GM23338 (cell line): ENCODE data around the gene GNAI1. TPM values are rescaled to one million over a fixed set of nuclear protein-coding genes. Genes with fewer than 3 reads are reported as not detected.

ENCODE experiments used
- ATAC-seq: fragments of 200-7000 bp; cut with Tn5 transposase; 3 replicates; pipeline ENCODE4 v1.9.1; 2020
- DNase-seq: peaks from one replicate; pipeline ENCODE4 v3.0.0-alpha.2; 2015; ENCODE audit warnings: low spot score
- H2AFZ ChIP-seq: fragments of 200-600 bp; sonication (generic); 2 replicates; pipeline ENCODE4 v1.8.0; 2016; ENCODE audit warnings: antibody characterized with exemption, mild to moderate bottlenecking, moderate library complexity
- H3F3A ChIP-seq: fragments of 200-600 bp; sonication (generic); replicated peaks from 2 replicates; pipeline ENCODE4 v1.8.0; 2017; ENCODE audit warnings: antibody characterized with exemption, mixed run types, low read depth
- H3K27ac ChIP-seq: fragments of 200-600 bp; sonication (generic); 2 replicates; pipeline ENCODE4 v1.6.1; 2016; ENCODE audit warnings: low read depth
- H3K27me3 ChIP-seq: fragments of 200-600 bp; sonication (generic); 2 replicates; pipeline ENCODE4 v1.8.0; 2016; ENCODE audit warnings: mild to moderate bottlenecking, mixed run types, moderate library complexity; ENCODE audit not compliant: insufficient read depth
- H3K36me3 ChIP-seq: fragments of 200-600 bp; sonication (generic); 2 replicates; pipeline ENCODE4 v1.8.0; 2016; ENCODE audit warnings: mild to moderate bottlenecking; ENCODE audit not compliant: insufficient read depth
- H3K4me1 ChIP-seq: fragments of 200-600 bp; sonication (generic); 2 replicates; pipeline ENCODE4 v1.8.0; 2016; ENCODE audit warnings: mild to moderate bottlenecking, moderate library complexity; ENCODE audit not compliant: insufficient read depth
- H3K4me2 ChIP-seq: fragments of 200-600 bp; sonication (generic); 2 replicates; pipeline ENCODE4 v1.7.1; 2017; ENCODE audit warnings: mixed run types
- H3K4me3 ChIP-seq: fragments of 200-600 bp; sonication (generic); 2 replicates; pipeline ENCODE4 v1.6.1; 2016; ENCODE audit warnings: mixed run types
- H3K79me2 ChIP-seq: fragments of 200-600 bp; sonication (generic); replicated peaks from 2 replicates; pipeline ENCODE4 v1.8.0; 2017; ENCODE audit warnings: mild to moderate bottlenecking; ENCODE audit not compliant: insufficient read depth
- H3K9me2 ChIP-seq: fragments of 200-600 bp; sonication (generic); 2 replicates; pipeline ENCODE4 v1.8.0; 2017; ENCODE audit not compliant: insufficient read depth
- H4K20me1 ChIP-seq: fragments of 200-600 bp; sonication (generic); replicated peaks from 2 replicates; pipeline ENCODE4 v1.8.0; 2017; ENCODE audit warnings: mild to moderate bottlenecking; ENCODE audit not compliant: insufficient read depth
- H3K27ac Mint-ChIP-seq: 2 replicates; pipeline ENCODE4 v1.8.0; 2020; ENCODE audit warnings: inconsistent platforms, mild to moderate bottlenecking, moderate library complexity, mixed read lengths
- H3K27me3 Mint-ChIP-seq: 3 replicates; pipeline ENCODE4 v1.8.0; 2022; ENCODE audit warnings: low read depth, mild to moderate bottlenecking, moderate library complexity, mixed read lengths, inconsistent platforms; ENCODE audit not compliant: insufficient read depth, poor library complexity
- H3K36me3 Mint-ChIP-seq: 3 replicates; pipeline ENCODE4 v1.8.0; 2021; ENCODE audit warnings: low read depth, mild to moderate bottlenecking, inconsistent platforms, moderate library complexity, mixed read lengths
- H3K4me1 Mint-ChIP-seq: 3 replicates; pipeline ENCODE4 v1.8.0; 2020; ENCODE audit warnings: mild to moderate bottlenecking, inconsistent platforms, mixed read lengths
- H3K4me3 Mint-ChIP-seq: 3 replicates; pipeline ENCODE4 v1.8.0; 2021; ENCODE audit warnings: moderate library complexity, mild to moderate bottlenecking, inconsistent platforms, mixed read lengths
- H3K9me3 Mint-ChIP-seq: 3 replicates; pipeline ENCODE4 v1.8.0; 2020; ENCODE audit warnings: moderate library complexity, mild to moderate bottlenecking, inconsistent platforms, mixed read lengths
- CREB1 ChIP-seq: fragments of 250-450 bp; sonication (Bioruptor Pico); IDR thresholded peaks from 2 replicates; pipeline ENCODE4 v1.5.0; 2020; ENCODE audit warnings: low read depth, mild to moderate bottlenecking, moderate library complexity
- EZH2 ChIP-seq: fragments of 200-600 bp; sonication (generic); IDR thresholded peaks from one replicate; pipeline ENCODE4 v1.8.0; 2017; ENCODE audit warnings: antibody characterized with exemption, mild to moderate bottlenecking, low read depth; ENCODE audit not compliant: unreplicated experiment
- EZH2phosphoT487 ChIP-seq: fragments of 200-600 bp; sonication (generic); IDR thresholded peaks from one replicate; pipeline ENCODE4 v1.8.1; 2018; ENCODE audit warnings: antibody characterized with exemption; ENCODE audit not compliant: unreplicated experiment
- JUNB ChIP-seq: IDR thresholded peaks from one replicate; pipeline ENCODE4 v1.6.1; 2016; ENCODE audit warnings: antibody characterized with exemption; ENCODE audit not compliant: unreplicated experiment
- NANOG ChIP-seq: IDR thresholded peaks from 2 replicates; pipeline ENCODE4 v1.6.1; 2016; ENCODE audit warnings: antibody characterized with exemption, borderline replicate concordance
- POLR2AphosphoS5 ChIP-seq: IDR thresholded peaks from 2 replicates; pipeline ENCODE4 v1.6.1; 2016; ENCODE audit warnings: antibody characterized with exemption, low read depth
- STAT1 ChIP-seq: IDR thresholded peaks from one replicate; pipeline ENCODE4 v1.6.1; 2016; ENCODE audit warnings: antibody characterized with exemption; ENCODE audit not compliant: unreplicated experiment
- ZNF114 ChIP-seq: fragments of 250-450 bp; sonication (Bioruptor Pico); IDR thresholded peaks from 2 replicates; pipeline ENCODE4 v1.5.0; 2020; ENCODE audit warnings: mild to moderate bottlenecking, moderate library complexity
- ZNF331 ChIP-seq: fragments of 250-450 bp; sonication (Bioruptor Pico); IDR thresholded peaks from 2 replicates; pipeline ENCODE4 v1.5.0; 2020; ENCODE audit warnings: low read depth, mild to moderate bottlenecking, moderate library complexity
- polyA plus RNA-seq: library from polyadenylated mRNA; unstranded; fragments of >200 nt; fragmentation: Nextera tagmentation; extraction: Ambion mirVana; gene quantifications from 2 replicates; pipeline ENCODE4 v1.2.1, GENCODE V29; 2016
- total RNA-seq: library from RNA; depleted of rRNA; stranded (reverse); fragments of >200 nt; shearing (Covaris generic); gene quantifications from 2 replicates; pipeline ENCODE4 v1.2.3, GENCODE V29; 2014
- TF ChIP-seq, protein P1 (sequence below): IDR thresholded peaks from one replicate; pipeline ENCODE4 v1.6.1; 2018; ENCODE audit warnings: antibody characterized with exemption; ENCODE audit not compliant: unreplicated experiment
- TF ChIP-seq, protein P2 (sequence below): fragments of 250-450 bp; sonication (Bioruptor Pico); IDR thresholded peaks from 2 replicates; pipeline ENCODE4 v1.5.0; 2020; ENCODE audit warnings: mild to moderate bottlenecking, moderate library complexity
- TF ChIP-seq, protein P3 (sequence below): IDR thresholded peaks from 2 replicates; pipeline ENCODE4 v1.6.1; 2016; ENCODE audit warnings: antibody characterized with exemption
- TF ChIP-seq, protein P4 (sequence below), 2 experiments: fragments of 200-600 bp in 1 of 2; sonication (generic) in 1 of 2; conservative IDR thresholded peaks; 2 replicates each; pipeline versions ENCODE4 v1.5.1 to v1.6.1; 2016 to 2017; ENCODE audit warnings: antibody characterized with exemption in 2 of 2, low read depth in 2 of 2, mild to moderate bottlenecking in 2 of 2, moderate library complexity in 1 of 2

GNAI1 gene
- total and polyA plus RNA-seq, 2 experiments from 2014 or later = 31.3 to 36.9 TPM

DNA sequence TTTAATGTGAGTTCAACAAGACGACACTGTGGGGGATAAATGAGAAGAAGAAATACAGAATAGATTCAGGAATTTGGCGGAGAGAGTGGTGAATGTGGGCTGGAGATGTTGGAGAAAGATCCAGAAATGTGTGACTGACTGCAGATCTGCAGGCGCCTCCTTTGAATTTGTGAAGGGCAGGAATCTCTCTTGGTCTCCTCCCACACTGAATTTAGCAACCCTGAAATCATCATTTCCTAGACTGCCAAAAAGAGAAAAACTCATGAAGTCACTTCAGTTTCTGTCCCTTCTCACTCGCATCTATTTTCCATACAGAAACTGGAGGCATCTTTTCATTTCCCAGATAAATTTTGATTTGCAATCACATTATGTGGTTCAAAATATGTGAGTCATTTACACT is 128.7 kb downstream of the GNAI1 start:
- Histone ChIP-seq H3K9me2 (no peaks in the 10 kb centered on the region), H3K36me3 (no peaks in the 10 kb centered on the region), H3F3A (no peaks in the 10 kb centered on the region), H3K79me2 (no peaks in the 10 kb centered on the region), H3K4me3 (no peak overlapping the region), H3K27ac (no peak overlapping the region), H3K4me2 (no peak overlapping the region), H3K27me3 (no peaks in the 10 kb centered on the region), H4K20me1 (no peaks in the 10 kb centered on the region), H3K4me1 (peaks cover 2% of the 10 kb centered on the region; the same call in 1 of the 2 replicates), H2AFZ (no peak overlapping the region)
- H3K36me3 Mint-ChIP-seq = no peaks in the 10 kb centered on the region
- ATAC-seq (no peak), DNase-seq (peak; percentile 4)
- H3K4me1 Mint-ChIP-seq = peaks cover 10% of the 10 kb centered on the region; the same call in 2 of the 3 replicates
- no peak overlapping the region for H3K4me3 Mint-ChIP-seq
- H3K9me3 Mint-ChIP-seq = no peaks in the 10 kb centered on the region
- H3K27me3 Mint-ChIP-seq = peaks cover 1% of the 10 kb centered on the region
- H3K27ac Mint-ChIP-seq = no peak overlapping the region
- TF ChIP-seq JUNB = no peak
- TF ChIP-seq, protein P1, sequence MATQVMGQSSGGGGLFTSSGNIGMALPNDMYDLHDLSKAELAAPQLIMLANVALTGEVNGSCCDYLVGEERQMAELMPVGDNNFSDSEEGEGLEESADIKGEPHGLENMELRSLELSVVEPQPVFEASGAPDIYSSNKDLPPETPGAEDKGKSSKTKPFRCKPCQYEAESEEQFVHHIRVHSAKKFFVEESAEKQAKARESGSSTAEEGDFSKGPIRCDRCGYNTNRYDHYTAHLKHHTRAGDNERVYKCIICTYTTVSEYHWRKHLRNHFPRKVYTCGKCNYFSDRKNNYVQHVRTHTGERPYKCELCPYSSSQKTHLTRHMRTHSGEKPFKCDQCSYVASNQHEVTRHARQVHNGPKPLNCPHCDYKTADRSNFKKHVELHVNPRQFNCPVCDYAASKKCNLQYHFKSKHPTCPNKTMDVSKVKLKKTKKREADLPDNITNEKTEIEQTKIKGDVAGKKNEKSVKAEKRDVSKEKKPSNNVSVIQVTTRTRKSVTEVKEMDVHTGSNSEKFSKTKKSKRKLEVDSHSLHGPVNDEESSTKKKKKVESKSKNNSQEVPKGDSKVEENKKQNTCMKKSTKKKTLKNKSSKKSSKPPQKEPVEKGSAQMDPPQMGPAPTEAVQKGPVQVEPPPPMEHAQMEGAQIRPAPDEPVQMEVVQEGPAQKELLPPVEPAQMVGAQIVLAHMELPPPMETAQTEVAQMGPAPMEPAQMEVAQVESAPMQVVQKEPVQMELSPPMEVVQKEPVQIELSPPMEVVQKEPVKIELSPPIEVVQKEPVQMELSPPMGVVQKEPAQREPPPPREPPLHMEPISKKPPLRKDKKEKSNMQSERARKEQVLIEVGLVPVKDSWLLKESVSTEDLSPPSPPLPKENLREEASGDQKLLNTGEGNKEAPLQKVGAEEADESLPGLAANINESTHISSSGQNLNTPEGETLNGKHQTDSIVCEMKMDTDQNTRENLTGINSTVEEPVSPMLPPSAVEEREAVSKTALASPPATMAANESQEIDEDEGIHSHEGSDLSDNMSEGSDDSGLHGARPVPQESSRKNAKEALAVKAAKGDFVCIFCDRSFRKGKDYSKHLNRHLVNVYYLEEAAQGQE = no peak
- TF ChIP-seq EZH2phosphoT487 = no peak
- TF ChIP-seq, protein P2, sequence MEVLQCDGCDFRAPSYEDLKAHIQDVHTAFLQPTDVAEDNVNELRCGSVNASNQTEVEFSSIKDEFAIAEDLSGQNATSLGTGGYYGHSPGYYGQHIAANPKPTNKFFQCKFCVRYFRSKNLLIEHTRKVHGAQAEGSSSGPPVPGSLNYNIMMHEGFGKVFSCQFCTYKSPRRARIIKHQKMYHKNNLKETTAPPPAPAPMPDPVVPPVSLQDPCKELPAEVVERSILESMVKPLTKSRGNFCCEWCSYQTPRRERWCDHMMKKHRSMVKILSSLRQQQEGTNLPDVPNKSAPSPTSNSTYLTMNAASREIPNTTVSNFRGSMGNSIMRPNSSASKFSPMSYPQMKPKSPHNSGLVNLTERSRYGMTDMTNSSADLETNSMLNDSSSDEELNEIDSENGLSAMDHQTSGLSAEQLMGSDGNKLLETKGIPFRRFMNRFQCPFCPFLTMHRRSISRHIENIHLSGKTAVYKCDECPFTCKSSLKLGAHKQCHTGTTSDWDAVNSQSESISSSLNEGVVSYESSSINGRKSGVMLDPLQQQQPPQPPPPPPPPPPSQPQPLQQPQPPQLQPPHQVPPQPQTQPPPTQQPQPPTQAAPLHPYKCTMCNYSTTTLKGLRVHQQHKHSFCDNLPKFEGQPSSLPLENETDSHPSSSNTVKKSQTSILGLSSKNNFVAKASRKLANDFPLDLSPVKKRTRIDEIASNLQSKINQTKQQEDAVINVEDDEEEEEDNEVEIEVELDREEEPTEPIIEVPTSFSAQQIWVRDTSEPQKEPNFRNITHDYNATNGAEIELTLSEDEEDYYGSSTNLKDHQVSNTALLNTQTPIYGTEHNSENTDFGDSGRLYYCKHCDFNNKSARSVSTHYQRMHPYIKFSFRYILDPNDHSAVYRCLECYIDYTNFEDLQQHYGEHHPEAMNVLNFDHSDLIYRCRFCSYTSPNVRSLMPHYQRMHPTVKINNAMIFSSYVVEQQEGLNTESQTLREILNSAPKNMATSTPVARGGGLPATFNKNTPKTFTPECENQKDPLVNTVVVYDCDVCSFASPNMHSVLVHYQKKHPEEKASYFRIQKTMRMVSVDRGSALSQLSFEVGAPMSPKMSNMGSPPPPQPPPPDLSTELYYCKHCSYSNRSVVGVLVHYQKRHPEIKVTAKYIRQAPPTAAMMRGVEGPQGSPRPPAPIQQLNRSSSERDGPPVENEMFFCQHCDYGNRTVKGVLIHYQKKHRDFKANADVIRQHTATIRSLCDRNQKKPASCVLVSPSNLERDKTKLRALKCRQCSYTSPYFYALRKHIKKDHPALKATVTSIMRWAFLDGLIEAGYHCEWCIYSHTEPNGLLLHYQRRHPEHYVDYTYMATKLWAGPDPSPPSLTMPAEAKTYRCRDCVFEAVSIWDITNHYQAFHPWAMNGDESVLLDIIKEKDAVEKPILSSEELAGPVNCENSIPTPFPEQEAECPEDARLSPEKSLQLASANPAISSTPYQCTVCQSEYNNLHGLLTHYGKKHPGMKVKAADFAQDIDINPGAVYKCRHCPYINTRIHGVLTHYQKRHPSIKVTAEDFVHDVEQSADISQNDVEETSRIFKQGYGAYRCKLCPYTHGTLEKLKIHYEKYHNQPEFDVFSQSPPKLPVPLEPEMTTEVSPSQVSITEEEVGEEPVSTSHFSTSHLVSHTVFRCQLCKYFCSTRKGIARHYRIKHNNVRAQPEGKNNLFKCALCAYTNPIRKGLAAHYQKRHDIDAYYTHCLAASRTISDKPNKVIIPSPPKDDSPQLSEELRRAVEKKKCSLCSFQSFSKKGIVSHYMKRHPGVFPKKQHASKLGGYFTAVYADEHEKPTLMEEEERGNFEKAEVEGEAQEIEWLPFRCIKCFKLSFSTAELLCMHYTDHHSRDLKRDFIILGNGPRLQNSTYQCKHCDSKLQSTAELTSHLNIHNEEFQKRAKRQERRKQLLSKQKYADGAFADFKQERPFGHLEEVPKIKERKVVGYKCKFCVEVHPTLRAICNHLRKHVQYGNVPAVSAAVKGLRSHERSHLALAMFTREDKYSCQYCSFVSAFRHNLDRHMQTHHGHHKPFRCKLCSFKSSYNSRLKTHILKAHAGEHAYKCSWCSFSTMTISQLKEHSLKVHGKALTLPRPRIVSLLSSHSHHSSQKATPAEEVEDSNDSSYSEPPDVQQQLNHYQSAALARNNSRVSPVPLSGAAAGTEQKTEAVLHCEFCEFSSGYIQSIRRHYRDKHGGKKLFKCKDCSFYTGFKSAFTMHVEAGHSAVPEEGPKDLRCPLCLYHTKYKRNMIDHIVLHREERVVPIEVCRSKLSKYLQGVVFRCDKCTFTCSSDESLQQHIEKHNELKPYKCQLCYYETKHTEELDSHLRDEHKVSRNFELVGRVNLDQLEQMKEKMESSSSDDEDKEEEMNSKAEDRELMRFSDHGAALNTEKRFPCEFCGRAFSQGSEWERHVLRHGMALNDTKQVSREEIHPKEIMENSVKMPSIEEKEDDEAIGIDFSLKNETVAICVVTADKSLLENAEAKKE (CRISPR knock-in tag) = no peak
- no peak for TF ChIP-seq POLR2AphosphoS5
- no peak for TF ChIP-seq ZNF114
- TF ChIP-seq ZNF331 = no peak
- TF ChIP-seq, protein P3, sequence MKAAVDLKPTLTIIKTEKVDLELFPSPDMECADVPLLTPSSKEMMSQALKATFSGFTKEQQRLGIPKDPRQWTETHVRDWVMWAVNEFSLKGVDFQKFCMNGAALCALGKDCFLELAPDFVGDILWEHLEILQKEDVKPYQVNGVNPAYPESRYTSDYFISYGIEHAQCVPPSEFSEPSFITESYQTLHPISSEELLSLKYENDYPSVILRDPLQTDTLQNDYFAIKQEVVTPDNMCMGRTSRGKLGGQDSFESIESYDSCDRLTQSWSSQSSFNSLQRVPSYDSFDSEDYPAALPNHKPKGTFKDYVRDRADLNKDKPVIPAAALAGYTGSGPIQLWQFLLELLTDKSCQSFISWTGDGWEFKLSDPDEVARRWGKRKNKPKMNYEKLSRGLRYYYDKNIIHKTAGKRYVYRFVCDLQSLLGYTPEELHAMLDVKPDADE = no peak
- TF ChIP-seq CREB1 (CRISPR knock-in tag) = no peak
- TF ChIP-seq EZH2 = no peak
- TF ChIP-seq NANOG = no peak
- TF ChIP-seq, protein P4, sequence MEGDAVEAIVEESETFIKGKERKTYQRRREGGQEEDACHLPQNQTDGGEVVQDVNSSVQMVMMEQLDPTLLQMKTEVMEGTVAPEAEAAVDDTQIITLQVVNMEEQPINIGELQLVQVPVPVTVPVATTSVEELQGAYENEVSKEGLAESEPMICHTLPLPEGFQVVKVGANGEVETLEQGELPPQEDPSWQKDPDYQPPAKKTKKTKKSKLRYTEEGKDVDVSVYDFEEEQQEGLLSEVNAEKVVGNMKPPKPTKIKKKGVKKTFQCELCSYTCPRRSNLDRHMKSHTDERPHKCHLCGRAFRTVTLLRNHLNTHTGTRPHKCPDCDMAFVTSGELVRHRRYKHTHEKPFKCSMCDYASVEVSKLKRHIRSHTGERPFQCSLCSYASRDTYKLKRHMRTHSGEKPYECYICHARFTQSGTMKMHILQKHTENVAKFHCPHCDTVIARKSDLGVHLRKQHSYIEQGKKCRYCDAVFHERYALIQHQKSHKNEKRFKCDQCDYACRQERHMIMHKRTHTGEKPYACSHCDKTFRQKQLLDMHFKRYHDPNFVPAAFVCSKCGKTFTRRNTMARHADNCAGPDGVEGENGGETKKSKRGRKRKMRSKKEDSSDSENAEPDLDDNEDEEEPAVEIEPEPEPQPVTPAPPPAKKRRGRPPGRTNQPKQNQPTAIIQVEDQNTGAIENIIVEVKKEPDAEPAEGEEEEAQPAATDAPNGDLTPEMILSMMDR (conservative IDR thresholded peaks at IDR 0.05; ENCODE audit: low read depth in 2 of 2) = no peak
- TF ChIP-seq STAT1 = no peak
